Heart right ventricle (tissue), 16 donors: ENCODE measurements around the gene AKR1C3. TPM values are rescaled to one million over a fixed set of nuclear protein-coding genes. Genes with fewer than 3 reads are reported as not detected.

Experiments
- ATAC-seq, 8 donors: fragments of 200-7000 bp; cut with Tn5 transposase; one replicate each; pipeline ENCODE4 v1.9.1; 2020; ENCODE audit warnings: mild to moderate bottlenecking in 8 of 8, moderate library complexity in 8 of 8, moderate number of reproducible peaks in 1 of 8
- DNase-seq, 2 donors: peaks; one replicate each; pipeline ENCODE4 v3.0.0-alpha.2; 2020
- H3K27ac ChIP-seq, 10 donors: fragments of 200-600 bp; sonication (generic) in 2 of 10; one replicate each; pipeline versions ENCODE4 v1.5.0 to v1.8.0; 2020 to 2022; ENCODE audit warnings: mild to moderate bottlenecking in 3 of 10
- H3K27me3 ChIP-seq, 7 donors: fragments of 200-600 bp; one replicate each; pipeline ENCODE4 v1.8.0; 2021 to 2022; ENCODE audit warnings: mild to moderate bottlenecking in 2 of 7
- H3K36me3 ChIP-seq, 9 donors: fragments of 200-600 bp; sonication (generic) in 1 of 9; one replicate each; pipeline versions ENCODE4 v1.5.0 to v1.8.0; 2020 to 2022; ENCODE audit warnings: mild to moderate bottlenecking in 2 of 9
- H3K4me1 ChIP-seq, 9 donors: fragments of 200-600 bp; sonication (generic) in 1 of 9; one replicate each; pipeline versions ENCODE4 v1.5.0 to v1.8.0; 2020 to 2022; ENCODE audit warnings: mild to moderate bottlenecking in 4 of 9
- H3K4me3 ChIP-seq, 10 donors: fragments of 200-600 bp; sonication (generic) in 2 of 10; one replicate each; pipeline versions ENCODE4 v1.5.0 to v1.8.0; 2020 to 2022; ENCODE audit warnings: mild to moderate bottlenecking in 7 of 10, moderate library complexity in 2 of 10
- H3K9me3 ChIP-seq, 11 donors: fragments of 200-600 bp in 10 of 11; sonication (generic) in 2 of 11; one replicate each; pipeline versions ENCODE4 v1.5.0 to v1.8.0; 2013 to 2022; ENCODE audit warnings: mild to moderate bottlenecking in 2 of 11, control low read depth in 1 of 11, moderate library complexity in 1 of 11
- CTCF ChIP-seq, 9 donors: fragments of 200-600 bp; sonication (generic) in 2 of 9; IDR thresholded peaks; one replicate each; pipeline versions ENCODE4 v1.5.0 to v1.8.0; 2021 to 2022; ENCODE audit warnings: antibody characterized with exemption in 9 of 9, mild to moderate bottlenecking in 5 of 9, moderate library complexity in 1 of 9
- WGBS, 2 donors: extraction: QIAGEN DNeasy Blood & Tissue Kit; methylation state at CpG; one replicate each; pipeline ENCODE4 v1.1.7; 2013; ENCODE audit warnings: inconsistent platforms in 1 of 2; 5-methylcytosine and 5-hydroxymethylcytosine counted together
- intact Hi-C, 10 donors: fragments of 100-400 bp; cut with DNase I; formaldehyde crosslinking; loops; one replicate each; pipeline versions ENCODE4 v1.11.1 to v1.14.2; 2022
- polyA plus RNA-seq, 2 donors: library from polyadenylated mRNA; stranded (reverse); fragments of 200-250 nt; gene quantifications; one replicate each; pipeline ENCODE4 v1.2.3, GENCODE V29; 2013
- total RNA-seq, 10 donors: library from RNA; stranded (reverse); fragmentation: NEBNext Ultra II Directional in 3 of 10; extraction: Animal tissue kit (Norgen Biotek cat#: 25700) in 3 of 10; gene quantifications; one replicate each; pipeline versions ENCODE4 v1.2.1 to v1.2.4, GENCODE V29; 2021 to 2023
- donor health status: Arrhythmogenic right ventricular cardiomyopathy.
- donor health status: ischemic (EF 13 %, LVEDD 7.1; RV severe dilation, severe dysfunction).
- donor health status: healthy with polysubstance abuse.
- donor health status: DM: no; HTN: yes; CAD: no.
- donor health status: DM: no; HTN: no; CAD: no.
- donor health status: ischemic (EF 25% LVEDD 6.9; RV normal size, moderate dysfunction).
- donor health status: ischemic (EF 25% LVEDD 5.7; RV mildly dilated, moderate dysfunction).
- donor health status: healthy.
- donor health status: DM: yes; HTN: yes; CAD: no.
- donor health status: Ischemic cardiomyopathy.
- donor health status: ischemic (EF 35%, LVEDD 5.7; RV mildly dilated, moderate dysfunction).
- donor health status: nonischemic (EF 11% LVEDD 7.7; RV severe dilation, severe dysfunction).
- donor health status: DM: yes; HTN: yes; CAD: no.
- donor health status: PGD.
- donor health status: ischemic (EF 29% LVEDD 5.4; RV normal size, mild dysfunction).
- donor health status: nonischemic (EF 23%, LVEDD 6.1; RV moderate dilation, normal function).

The AKR1C3 gene
- total and polyA plus RNA-seq, 12 donors, result 8.2 to 30.6 (median 19.0) TPM

GRCh38 chr10:5081091-5081490, 13.1 kb upstream of the AKR1C3 start:
- WGBS, 2 donors, result 97 to 98% methylated on average over 1 of the region's 1 CpG
- no peak overlapping the region for H3K4me3 ChIP-seq
- H3K27ac ChIP-seq, result no peak overlapping the region
- no peak for DNase-seq
- ATAC-seq, result no peak
- intact Hi-C loops, result no loop called here
- H3K9me3 ChIP-seq, result no peaks in the 10 kb centered on the region
- TF ChIP-seq CTCF (IDR thresholded peaks at IDR 0.05), result no peak
- no peaks in the 10 kb centered on the region for H3K36me3 ChIP-seq
- no peaks in the 10 kb centered on the region for H3K27me3 ChIP-seq
- no peaks in the 10 kb centered on the region for H3K4me1 ChIP-seq

- Histone ChIP-seq H3K9me3 (peaks cover 0 to 25% (median 2%) of the 10 kb centered on the region in 11 donors), H3K27ac (no peak overlapping the region), H3K4me3 (no peak overlapping the region), H3K4me1 (peaks cover 0 to under 1% (median 0%) of the 10 kb centered on the region in 9 donors), H3K27me3 (no peaks in the 10 kb centered on the region), H3K36me3 (no peaks in the 10 kb centered on the region)
- 85 to 86% methylated on average over 2 of the region's 2 CpGs for whole genome bisulfite sequencing, 2 donors
- TF ChIP-seq CTCF (IDR thresholded peaks at IDR 0.05), result no peak
- no peak for DNase-seq
- intact Hi-C loops, result no loop called here
- ATAC-seq, result no peak
Measured at GRCh38 chr10:5088703-5089261, 5.4 kb upstream of the AKR1C3 start.

GRCh38 chr10:5089865-5090264, 4.3 kb upstream of the AKR1C3 start:
- H3K36me3 ChIP-seq, result no peaks in the 10 kb centered on the region
- 62% methylated on average over 4 of the region's 4 CpGs for WGBS, 2 donors
- DNase-seq (no peak), ATAC-seq (no peak)
- no peak overlapping the region for H3K4me3 ChIP-seq
- no peaks in the 10 kb centered on the region for H3K27me3 ChIP-seq
- TF ChIP-seq CTCF (IDR thresholded peaks at IDR 0.05), result peak in 2 of 9 donors; percentile 20 to 46
- H3K4me1 ChIP-seq, result peaks cover 0 to 8% (median 0%) of the 10 kb centered on the region in 9 donors
- H3K9me3 ChIP-seq, result peaks cover 0 to 25% (median 2%) of the 10 kb centered on the region in 11 donors
- H3K27ac ChIP-seq, result no peak overlapping the region
- intact Hi-C loops, result loop anchor here in 8 of 10 donors (5.0 to 10.0 kb wide), 8 partner anchors 73 to 295 kb away; no protein-coding TSS in a partner anchor

- TF ChIP-seq CTCF (IDR thresholded peaks at IDR 0.05), result no peak
- H3K27me3 ChIP-seq, result no peaks in the 10 kb centered on the region
- ATAC-seq, result no peak
Measured at GRCh38 chr10:5090551-5090950, 3.7 kb upstream of the AKR1C3 start.

More at GRCh38 chr10:5090551-5090950, 3.7 kb upstream of the AKR1C3 start:
- DNase-seq, result no peak
- Histone ChIP-seq H3K4me1 (peaks cover 0 to 15% (median 0%) of the 10 kb centered on the region in 9 donors), H3K4me3 (no peak overlapping the region), H3K27ac (no peak overlapping the region), H3K9me3 (peaks cover 0 to 25% (median 2%) of the 10 kb centered on the region in 11 donors), H3K36me3 (no peaks in the 10 kb centered on the region)
- intact Hi-C loops, result loop anchor here in 8 of 10 donors (5.0 to 10.0 kb wide), 8 partner anchors 73 to 294 kb away; no protein-coding TSS in a partner anchor
